NOMO-1 (cell line): ENCODE measurements around the gene VASH1.

Experiments
- DNase-seq, 2 experiments: peaks; one replicate each; lab custom pipeline; 2025; ENCODE audit not compliant: unreplicated experiment in 2 of 2; lab: John Stamatoyannopoulos, UW

VASH1 gene

GRCh38 chr14:76782115-76782884 lies 21.0 kb downstream of the VASH1 start:
- no peak for DNase-seq

DNA sequence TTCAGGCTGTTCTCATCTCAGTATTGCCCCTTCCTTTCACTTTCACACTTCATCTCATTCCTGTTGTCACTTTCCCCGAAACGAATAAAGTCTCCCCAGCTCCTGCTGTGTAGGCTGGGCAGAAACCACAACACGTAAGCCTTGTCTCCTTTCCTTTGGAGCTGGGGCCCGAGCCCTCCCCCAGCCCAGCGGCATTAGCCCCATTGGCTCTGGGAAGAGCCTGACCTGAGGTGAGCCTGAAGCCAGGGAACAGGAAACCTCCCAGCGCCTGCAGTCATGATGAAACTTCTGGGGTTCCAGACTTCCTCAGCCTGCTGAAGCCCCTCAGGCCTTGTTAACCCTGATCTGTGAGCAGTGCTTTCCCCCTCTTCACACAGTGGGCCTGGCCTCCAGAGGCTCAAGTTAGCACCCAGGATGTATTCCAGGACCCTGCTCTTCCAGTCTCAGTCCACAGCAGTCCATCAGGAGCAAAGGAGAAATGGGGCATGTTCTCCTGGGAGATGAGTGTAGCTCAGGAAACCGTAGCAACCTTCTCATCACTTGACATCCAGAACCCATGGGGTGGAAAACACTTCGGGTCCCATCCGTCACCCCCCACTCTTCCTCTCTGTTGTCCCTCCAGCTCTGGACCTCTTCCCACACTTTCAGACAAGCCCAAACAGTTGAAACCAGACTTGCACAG lies 21.8 kb downstream of the VASH1 start:
- no peak for DNase-seq

GRCh38 chr14:76784266-76784874 lies 23.1 kb downstream of the VASH1 start:
- no peak for DNase-seq

GRCh38 chr14:76784881-76785280 lies 23.6 kb downstream of the VASH1 start:
- DNase-seq = peak; percentile 64 to 82

GRCh38 chr14:76786601-76787000 lies 25.3 kb downstream of the VASH1 start:
- DNase-seq = no peak

DNA sequence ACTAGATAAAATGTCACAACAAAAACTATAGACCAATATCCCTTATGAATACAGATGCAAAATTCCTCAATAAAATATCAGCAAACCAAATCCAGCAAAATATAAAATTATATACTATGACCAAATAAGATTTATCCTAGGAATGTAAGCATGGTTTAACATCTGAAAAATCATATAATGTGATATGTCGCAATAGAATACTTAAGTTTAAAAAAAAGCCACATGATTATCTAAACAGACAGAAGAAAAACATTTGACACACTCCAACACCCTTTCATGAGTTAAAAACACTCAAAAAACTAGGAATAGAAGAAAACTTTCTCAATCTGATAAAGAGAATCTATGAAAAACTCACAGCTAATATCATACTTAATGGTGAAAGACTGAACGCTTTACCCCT lies 31.2 kb downstream of the VASH1 start:
- DNase-seq = no peak

DNA sequence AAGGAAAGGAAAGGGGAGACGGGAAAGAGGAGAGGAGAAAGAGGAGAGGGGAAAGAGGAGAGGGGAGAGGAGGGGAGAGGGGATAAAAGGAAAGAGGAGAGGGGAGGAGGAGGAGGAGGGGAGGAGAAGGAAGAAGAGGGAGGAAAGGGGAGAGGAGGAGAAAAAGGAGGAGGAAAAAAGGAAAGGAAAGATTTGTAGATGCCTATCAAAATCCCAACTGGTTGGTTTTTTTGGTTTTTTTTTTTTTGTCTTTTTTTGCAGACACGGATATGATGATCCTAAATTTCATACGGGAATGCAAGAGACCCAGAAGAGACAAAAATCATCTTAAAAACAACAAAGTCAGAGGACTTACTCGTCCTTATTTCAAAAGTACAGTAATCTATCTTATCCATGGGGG lies 32.1 kb downstream of the VASH1 start:
- no peak for DNase-seq

DNA sequence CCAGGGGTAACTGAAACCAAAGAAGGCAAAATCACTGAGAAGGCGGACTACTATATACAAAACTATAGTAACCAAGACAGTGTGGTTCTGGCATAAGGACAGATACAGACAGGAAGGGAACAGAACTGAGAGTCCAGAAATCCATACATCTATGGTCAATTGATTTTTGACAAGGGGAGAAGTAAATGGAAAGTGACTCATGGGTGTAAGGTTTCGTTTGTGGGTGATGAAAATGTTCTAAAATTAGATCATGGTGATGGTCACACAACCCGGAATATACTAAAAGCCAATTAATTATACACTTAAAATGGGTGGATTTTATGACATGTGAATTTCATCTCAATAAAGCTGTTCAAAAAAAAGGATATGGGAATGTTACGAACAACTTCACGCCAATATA lies 32.7 kb downstream of the VASH1 start:
- no peak for DNase-seq

GRCh38 chr14:76806446-76806845 lies 45.2 kb downstream of the VASH1 start:
- no peak for DNase-seq

DNA sequence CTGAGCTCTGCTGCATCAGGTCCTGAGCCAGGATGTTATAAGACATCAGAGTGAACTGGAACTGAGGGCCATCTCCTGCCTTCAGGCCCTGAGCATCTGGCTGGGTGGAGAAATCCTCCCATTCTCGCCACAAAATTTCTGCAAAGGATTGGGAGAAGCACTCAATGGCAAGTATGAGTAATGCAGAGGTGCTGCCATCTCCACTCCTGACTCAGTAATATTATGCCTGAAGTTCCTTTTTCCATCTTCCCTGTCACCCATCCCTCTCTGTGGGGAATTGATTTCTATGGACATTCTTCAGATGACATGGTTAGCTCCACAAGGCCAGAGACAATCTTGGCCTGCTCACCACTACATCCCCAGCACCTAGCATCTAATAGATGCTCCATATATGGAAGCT lies 46.7 kb downstream of the VASH1 start:
- no peak for DNase-seq

DNA sequence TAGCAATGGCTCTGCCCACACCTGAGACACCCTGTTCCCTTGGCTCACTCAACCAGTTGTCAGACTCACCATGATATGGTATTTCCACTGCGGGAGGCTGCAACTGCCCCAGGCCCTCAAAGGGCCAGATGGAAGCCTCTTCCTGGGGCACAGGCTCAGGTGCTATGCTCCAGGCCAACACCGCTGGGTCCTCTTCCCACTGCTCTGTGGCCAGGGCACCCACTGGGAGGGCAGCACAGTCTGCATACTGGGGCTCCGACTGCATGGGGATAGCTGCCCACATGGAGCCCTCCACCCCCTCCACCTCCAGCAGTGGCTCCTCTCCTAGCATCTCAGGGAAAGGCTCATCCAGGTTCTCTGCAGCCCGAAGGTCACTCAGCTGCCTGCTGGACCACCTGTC lies 47.7 kb downstream of the VASH1 start:
- DNase-seq = no peak

DNA sequence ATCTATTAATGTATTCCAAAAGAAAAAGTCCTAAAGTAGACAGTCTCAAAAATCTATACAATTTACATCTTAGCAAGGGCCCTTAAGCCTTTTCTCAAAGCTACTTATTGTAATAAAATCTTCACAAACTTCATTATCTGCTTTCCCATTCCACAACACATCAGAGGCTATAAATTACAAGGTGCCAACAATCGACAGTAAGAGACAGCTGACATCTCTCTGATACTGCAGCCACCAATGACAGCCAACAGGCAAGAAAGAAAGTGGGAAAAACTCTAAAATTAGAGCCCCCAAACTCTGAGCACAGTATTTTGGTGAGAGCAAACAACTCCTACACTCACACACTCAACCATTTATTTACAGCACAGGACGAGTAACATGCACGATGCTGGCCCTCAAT lies 49.3 kb downstream of the VASH1 start:
- no peak for DNase-seq

GRCh38 chr14:76810953-76811400 lies 49.7 kb downstream of the VASH1 start:
- DNase-seq = peak; percentile 34 to 54

DNA sequence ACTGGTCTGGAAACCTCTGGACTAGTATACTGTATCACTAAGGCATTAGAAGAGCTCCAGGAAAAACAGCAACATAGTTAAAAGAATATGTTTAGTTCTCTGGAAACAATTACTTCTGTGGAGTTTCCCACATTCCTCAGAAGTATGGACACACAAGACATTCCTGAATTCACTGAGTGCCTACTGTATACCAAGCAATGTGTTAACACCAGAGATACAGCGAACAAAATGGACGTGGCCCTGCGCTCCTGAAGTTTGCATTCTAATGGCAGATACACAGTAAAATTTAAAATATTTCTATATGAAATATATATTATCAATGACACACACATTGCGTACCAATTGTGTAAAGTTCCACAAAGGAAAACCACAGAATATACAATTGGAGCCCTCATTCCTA lies 50.3 kb downstream of the VASH1 start:
- no peak for DNase-seq

DNA sequence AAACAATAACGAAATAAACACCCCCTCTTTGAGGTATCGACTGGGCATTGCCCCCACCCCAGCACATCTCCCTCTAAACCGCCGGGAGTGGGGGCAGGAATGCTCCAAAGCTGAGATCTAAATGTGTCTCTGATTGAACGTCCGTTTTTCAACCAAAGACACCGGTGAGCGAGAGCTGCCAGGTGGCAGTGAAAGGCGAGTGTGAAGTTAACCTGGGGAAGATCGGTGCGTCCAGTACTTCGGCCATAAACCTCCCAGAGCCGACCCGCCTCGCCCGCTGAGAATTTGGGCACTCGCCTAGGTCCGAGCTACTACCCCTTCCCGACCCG lies 50.8 kb downstream of the VASH1 start:
- peak in 1 of 2 experiments; percentile 22 for DNase-seq

GRCh38 chr14:76812422-76813383 lies 51.4 kb downstream of the VASH1 start, which contains the start of gene ANGEL1:
TSS of gene ANGEL1 (minus strand) at chr14:76812882. CDS start at chr14:76812827, 55 bp downstream.
- DNase-seq = peak; percentile 68 to 88

GRCh38 chr14:76814726-76815645 lies 53.7 kb downstream of the VASH1 start:
- DNase-seq = no peak

- DNase-seq = peak in 1 of 2 experiments; percentile 10
These were observed 59.4 kb downstream of the VASH1 start for GRCh38 chr14:76820700-76821099.

GRCh38 chr14:76826122-76826521 lies 64.9 kb downstream of the VASH1 start, which contains the start of gene LRRC74A:
TSS of gene LRRC74A (plus strand) at chr14:76826408. CDS start at chr14:76826698, 290 bp downstream.
- no peak for DNase-seq
